Spleen (tissue), 11 donors: ENCODE data around the gene RIPOR2. TPM values are rescaled to one million over a fixed set of nuclear protein-coding genes. Genes with fewer than 3 reads are reported as not detected.

ENCODE experiments used
- DNase-seq: peaks from one replicate; pipeline ENCODE4 v3.0.0-alpha.2; 2020
- H3K27ac ChIP-seq, 8 donors: fragments of 200-600 bp; sonication (generic) in 7 of 8; 1 replicate in 4 of 8; 2 replicates in 4 of 8; pipeline versions ENCODE4 v1.5.0 to v1.8.0; 2016 to 2021; ENCODE audit warnings: inconsistent platforms in 4 of 8, mild to moderate bottlenecking in 4 of 8, moderate library complexity in 1 of 8
- H3K27me3 ChIP-seq, 7 donors: fragments of 200-600 bp; sonication (generic) in 6 of 7; replicated peaks in 1 of 7; 1 replicate in 4 of 7; 2 replicates in 3 of 7; pipeline versions ENCODE4 v1.5.0 to v1.8.0; 2016 to 2021; ENCODE audit warnings: inconsistent platforms in 3 of 7, mild to moderate bottlenecking in 1 of 7
- H3K36me3 ChIP-seq, 6 donors: fragments of 200-600 bp; sonication (generic) in 5 of 6; 1 replicate in 4 of 6; 2 replicates in 2 of 6; pipeline versions ENCODE4 v1.5.0 to v1.8.0; 2016 to 2021; ENCODE audit warnings: inconsistent platforms in 2 of 6
- H3K4me1 ChIP-seq, 6 donors: fragments of 200-600 bp; sonication (generic) in 5 of 6; 1 replicate in 3 of 6; 2 replicates in 3 of 6; pipeline versions ENCODE4 v1.5.0 to v1.8.0; 2016 to 2021; ENCODE audit warnings: inconsistent platforms in 3 of 6
- H3K4me3 ChIP-seq, 8 donors: fragments of 200-600 bp; sonication (generic) in 7 of 8; 1 replicate in 4 of 8; 2 replicates in 4 of 8; pipeline versions ENCODE4 v1.5.0 to v1.8.0; 2016 to 2021; ENCODE audit warnings: inconsistent platforms in 4 of 8, mild to moderate bottlenecking in 4 of 8, moderate library complexity in 2 of 8
- H3K9me3 ChIP-seq, 8 donors: fragments of 200-600 bp; sonication (generic) in 7 of 8; 1 replicate in 4 of 8; 2 replicates in 4 of 8; pipeline versions ENCODE4 v1.5.0 to v1.8.0; 2016 to 2021; ENCODE audit warnings: inconsistent platforms in 4 of 8
- CTCF ChIP-seq, 11 experiments: fragments of 200-600 bp in 7 of 11; fragments of 450-650 bp in 4 of 11; sonication (generic) in 4 of 11; IDR thresholded peaks in 8 of 11; conservative IDR thresholded peaks in 3 of 11; 1 replicate in 7 of 11; 2 replicates in 4 of 11; pipeline versions ENCODE4 v1.4.0 to v1.8.0; 2016 to 2021; ENCODE audit warnings: antibody characterized with exemption in 11 of 11, inconsistent platforms in 4 of 11, mild to moderate bottlenecking in 1 of 11
- POLR2A ChIP-seq, 3 donors: fragments of 450-650 bp; IDR thresholded peaks; one replicate each; pipeline ENCODE4 v1.5.1; 2017; ENCODE audit warnings: antibody characterized with exemption in 3 of 3, mild to moderate bottlenecking in 1 of 3
- POLR2AphosphoS5 ChIP-seq, 3 donors: sonication (generic); formaldehyde crosslinking; IDR thresholded peaks; one replicate each; pipeline ENCODE4 v1.5.1; 2017; ENCODE audit warnings: antibody characterized with exemption in 3 of 3
- WGBS, 5 donors: extraction: QIAGEN DNeasy Blood & Tissue Kit in 3 of 5; methylation state at CpG; one replicate each; pipeline versions ENCODE4 v1.1.5 to v1.1.7; 2013 to 2018; 5-methylcytosine and 5-hydroxymethylcytosine counted together
- intact Hi-C: fragments of 100-400 bp; cut with DNase I; formaldehyde crosslinking; loops from one replicate; pipeline ENCODE4 v1.15.0; 2023; ENCODE audit warnings: low total_unique reads
- polyA plus RNA-seq, 3 donors: library from polyadenylated mRNA; stranded (reverse); fragments of 200-250 nt; gene quantifications; one replicate each; pipeline ENCODE4 v1.2.1, GENCODE V29; 2013
- total RNA-seq, 7 donors: library from RNA; depleted of rRNA in 3 of 7; stranded (reverse); fragments of >200 nt in 3 of 7; fragmentation: NEBNext Ultra II Directional in 4 of 7; extraction: Animal tissue kit (Norgen Biotek cat#: 25700) in 4 of 7; gene quantifications; one replicate each; pipeline versions ENCODE4 v1.1.0 to v1.2.1, GENCODE V29; 2016 to 2021
- donor health status: healthy with polysubstance abuse.
- donor health status: DM: no; HTN: no; CAD: no; lungs with moderate emphysema.
- donor health status: DM: no; HTN: no; CAD: no.
- donor health status: Bipolar disorder and iron deficiency.
- donor health status: healthy.
- donor health status: DM: no; HTN: no; CAD: no.
- donor health status: DM: yes; HTN: yes; CAD: no.

Gene RIPOR2
- total and polyA plus RNA-seq, 10 donors, result 40.6 to 247 (median 147) TPM

GRCh38 chr6:24825130-24825630 lies 110.6 kb downstream of the RIPOR2 start:
- DNase-seq, result no peak
- Histone ChIP-seq H3K4me3 (no peak overlapping the region), H3K36me3 (peaks cover 0 to 100% (median 80%) of the 10 kb centered on the region in 6 donors), H3K4me1 (peaks cover 0 to 11% (median 0%) of the 10 kb centered on the region in 6 donors), H3K27me3 (no peaks in the 10 kb centered on the region), H3K27ac (peak overlapping the region in 7 of 8 donors; percentile 2 to 50 (median 22)), H3K9me3 (no peaks in the 10 kb centered on the region)
- TF ChIP-seq POLR2AphosphoS5 (IDR thresholded peaks at IDR 0.05) (peak in 1 of 3 donors; percentile 59), POLR2A (IDR thresholded peaks at IDR 0.05) (no peak)
- 62 to 77% (median 68%) methylated on average over 2 of the region's 2 CpGs for WGBS, 5 donors
- intact Hi-C loops, result no loop called here

- no peak for TF ChIP-seq POLR2A (IDR thresholded peaks at IDR 0.05)
- no peak for TF ChIP-seq POLR2AphosphoS5 (IDR thresholded peaks at IDR 0.05)
- no peak for TF ChIP-seq CTCF (IDR thresholded peaks at IDR 0.05 in 8 of 11, conservative IDR thresholded peaks at IDR 0.05 in 3 of 11)
- intact Hi-C loops, result no loop called here
- WGBS, 5 donors, result 94 to 98% (median 96%) methylated on average over 6 of the region's 6 CpGs
These were observed 111.4 kb downstream of the RIPOR2 start for GRCh38 chr6:24824142-24824938.

GRCh38 chr6:24823185-24823584 lies 112.6 kb downstream of the RIPOR2 start:
- peaks cover 0 to 100% (median 72%) of the 10 kb centered on the region in 6 donors for H3K36me3 ChIP-seq
- no peaks in the 10 kb centered on the region for H3K27me3 ChIP-seq
- H3K27ac ChIP-seq, result no peak overlapping the region
- DNase-seq, result no peak
- H3K9me3 ChIP-seq, result no peaks in the 10 kb centered on the region
- intact Hi-C loops, result no loop called here
- no peak overlapping the region for H3K4me3 ChIP-seq
- peaks cover 0 to 11% (median 0%) of the 10 kb centered on the region in 6 donors for H3K4me1 ChIP-seq
- TF ChIP-seq POLR2AphosphoS5 (IDR thresholded peaks at IDR 0.05) (no peak), POLR2A (IDR thresholded peaks at IDR 0.05) (no peak), CTCF (IDR thresholded peaks at IDR 0.05 in 8 of 11, conservative IDR thresholded peaks at IDR 0.05 in 3 of 11) (no peak)
- 83 to 91% (median 87%) methylated on average over 2 of the region's 2 CpGs for WGBS, 5 donors

More at GRCh38 chr6:24824142-24824938, 111.4 kb downstream of the RIPOR2 start:
- H3K27me3 ChIP-seq, result no peaks in the 10 kb centered on the region
- H3K9me3 ChIP-seq, result no peaks in the 10 kb centered on the region
- DNase-seq, result no peak
- peaks cover 0 to 100% (median 75%) of the 10 kb centered on the region in 6 donors for H3K36me3 ChIP-seq
- H3K4me3 ChIP-seq, result no peak overlapping the region
- peaks cover 0 to 11% (median 0%) of the 10 kb centered on the region in 6 donors for H3K4me1 ChIP-seq
- H3K27ac ChIP-seq, result peak overlapping the region in 3 of 8 donors; percentile 19 to 50 (median 49)

GRCh38 chr6:24822696-24823095 lies 113.1 kb downstream of the RIPOR2 start:
- H3K27ac ChIP-seq, result no peak overlapping the region
- intact Hi-C loops, result no loop called here

More at GRCh38 chr6:24822696-24823095, 113.1 kb downstream of the RIPOR2 start:
- peaks cover 0 to 11% (median 0%) of the 10 kb centered on the region in 6 donors for H3K4me1 ChIP-seq
- no peaks in the 10 kb centered on the region for H3K27me3 ChIP-seq
- peaks cover 0 to 100% (median 72%) of the 10 kb centered on the region in 6 donors for H3K36me3 ChIP-seq
- no peak overlapping the region for H3K4me3 ChIP-seq
- TF ChIP-seq POLR2A (IDR thresholded peaks at IDR 0.05) (no peak), CTCF (IDR thresholded peaks at IDR 0.05 in 8 of 11, conservative IDR thresholded peaks at IDR 0.05 in 3 of 11) (no peak), POLR2AphosphoS5 (IDR thresholded peaks at IDR 0.05) (no peak)
- DNase-seq, result no peak
- no peaks in the 10 kb centered on the region for H3K9me3 ChIP-seq
- WGBS, 5 donors, result 94 to 97% (median 95%) methylated on average over 6 of the region's 6 CpGs
